Measurements from ENCODE around the gene ZNF618.
A peak's percentile ranks its signal among the peaks of the same experiment; 100 is the strongest.

Gene ZNF618

GRCh38 chr9:114060711-114061110 lies 184.6 kb downstream of the ZNF618 start:
- no peak for DNase-seq (ENCODE audit: low spot score)

- no peak for DNase-seq (ENCODE audit: low spot score)
Observed at GRCh38 chr9:114061292-114061691, 185.2 kb downstream of the ZNF618 start.

GRCh38 chr9:114061830-114062474 lies 185.8 kb downstream of the ZNF618 start:
- no peak for DNase-seq (ENCODE audit: low spot score)

GRCh38 chr9:114065304-114065703 lies 189.2 kb downstream of the ZNF618 start:
- no peak for DNase-seq (ENCODE audit: low spot score)

GRCh38 chr9:114069476-114070187 lies 193.5 kb downstream of the ZNF618 start:
- no peak for DNase-seq (ENCODE audit: low spot score)

- DNase-seq (ENCODE audit: low spot score): no peak
Observed at GRCh38 chr9:114070188-114071103, 194.3 kb downstream of the ZNF618 start.

- DNase-seq (ENCODE audit: low spot score): no peak
Observed at GRCh38 chr9:114071197-114071795, 195.2 kb downstream of the ZNF618 start.

DNA sequence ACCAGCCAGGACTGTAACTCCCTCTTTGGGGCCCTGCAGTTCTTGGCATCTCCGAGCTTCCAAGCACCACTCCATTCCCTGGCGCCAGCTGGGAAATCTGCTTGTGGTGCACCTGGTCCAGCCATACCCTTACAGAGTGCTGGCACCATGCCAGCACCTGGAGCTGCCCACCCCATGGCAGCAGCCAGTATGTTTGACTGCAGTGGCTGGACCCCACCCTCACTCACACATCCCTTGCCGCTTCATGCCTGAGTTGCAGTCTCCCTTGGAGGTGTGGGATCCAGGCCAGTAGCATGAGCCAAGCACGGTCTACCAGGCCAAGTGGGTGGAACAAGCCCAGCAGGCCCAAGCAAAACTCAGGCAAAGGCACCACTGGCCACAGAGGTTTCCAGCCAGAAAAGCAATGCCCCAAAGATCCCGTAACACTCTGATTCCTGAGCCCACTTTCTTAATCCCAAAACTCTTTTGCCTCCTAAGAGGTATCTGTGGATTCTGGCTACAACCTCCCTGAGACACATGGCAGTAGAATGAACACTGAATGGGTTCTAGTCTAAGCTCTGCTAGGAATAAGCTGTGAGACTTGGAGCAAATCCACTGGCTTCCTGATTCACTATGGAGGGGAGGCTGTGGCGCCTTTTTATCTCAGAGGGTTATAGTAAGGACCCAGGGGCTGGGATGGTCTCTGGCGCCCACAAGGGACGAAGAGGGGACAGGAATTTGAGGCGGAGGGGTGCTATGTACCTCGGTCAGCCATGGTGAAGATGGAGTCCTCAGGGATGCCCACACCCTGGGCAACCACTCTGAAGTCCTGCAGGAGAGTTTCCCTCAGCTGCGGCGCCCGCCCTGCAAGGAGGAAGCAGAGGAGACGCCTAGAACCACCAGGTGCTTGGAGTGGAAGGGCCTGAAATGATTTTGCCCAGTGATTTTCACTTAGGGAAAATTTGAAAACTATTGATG lies 196.4 kb downstream of the ZNF618 start:
- peak; percentile 7 for DNase-seq (ENCODE audit: low spot score)

- no peak for DNase-seq (ENCODE audit: low spot score)
Observed at GRCh38 chr9:114075602-114076001, 199.5 kb downstream of the ZNF618 start.

DNA sequence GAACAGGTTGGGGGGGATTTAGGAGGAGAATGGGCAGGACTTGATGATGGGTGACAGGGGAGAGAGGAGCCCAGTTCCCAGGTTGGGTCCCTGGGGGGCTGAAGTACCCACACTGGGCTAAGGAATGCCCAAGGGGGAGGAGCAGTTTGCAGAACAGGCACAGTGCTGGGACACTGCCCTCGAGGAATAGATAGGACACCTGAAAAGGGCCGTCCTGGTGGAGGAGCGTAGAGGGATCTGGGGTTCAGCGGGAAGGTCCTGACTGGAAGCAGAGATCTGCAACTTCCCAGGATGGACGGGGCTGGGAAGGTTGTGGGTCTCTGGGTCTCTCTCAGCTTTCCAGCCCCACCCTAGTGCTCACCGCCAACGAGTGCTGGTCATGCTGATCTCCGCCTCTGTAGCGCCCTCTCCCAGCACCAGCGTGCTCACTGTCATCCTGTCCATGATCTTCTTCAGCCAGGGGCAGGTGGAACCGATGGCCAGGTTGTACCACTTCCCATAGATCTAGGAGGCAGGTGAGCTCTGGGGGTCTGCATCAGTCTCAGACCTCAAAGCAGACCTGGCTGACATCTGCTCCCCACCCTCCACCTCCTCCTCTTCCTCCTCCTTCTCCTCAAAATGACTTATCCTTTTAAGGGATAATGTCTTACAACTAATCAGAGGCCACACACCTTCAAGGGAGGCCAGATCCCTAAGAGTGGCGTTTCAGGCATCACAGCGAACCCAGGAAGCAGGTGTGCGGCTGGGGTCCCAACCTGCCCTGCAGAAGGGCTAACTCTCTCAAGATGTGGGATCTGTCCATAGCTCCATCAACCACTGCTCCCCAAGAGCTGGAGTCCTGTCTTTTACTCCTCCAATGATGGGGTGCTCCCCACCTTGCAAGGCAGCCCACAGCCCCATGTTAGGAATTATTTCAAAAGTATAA lies 200.4 kb downstream of the ZNF618 start:
- DNase-seq (ENCODE audit: low spot score): no peak

DNA sequence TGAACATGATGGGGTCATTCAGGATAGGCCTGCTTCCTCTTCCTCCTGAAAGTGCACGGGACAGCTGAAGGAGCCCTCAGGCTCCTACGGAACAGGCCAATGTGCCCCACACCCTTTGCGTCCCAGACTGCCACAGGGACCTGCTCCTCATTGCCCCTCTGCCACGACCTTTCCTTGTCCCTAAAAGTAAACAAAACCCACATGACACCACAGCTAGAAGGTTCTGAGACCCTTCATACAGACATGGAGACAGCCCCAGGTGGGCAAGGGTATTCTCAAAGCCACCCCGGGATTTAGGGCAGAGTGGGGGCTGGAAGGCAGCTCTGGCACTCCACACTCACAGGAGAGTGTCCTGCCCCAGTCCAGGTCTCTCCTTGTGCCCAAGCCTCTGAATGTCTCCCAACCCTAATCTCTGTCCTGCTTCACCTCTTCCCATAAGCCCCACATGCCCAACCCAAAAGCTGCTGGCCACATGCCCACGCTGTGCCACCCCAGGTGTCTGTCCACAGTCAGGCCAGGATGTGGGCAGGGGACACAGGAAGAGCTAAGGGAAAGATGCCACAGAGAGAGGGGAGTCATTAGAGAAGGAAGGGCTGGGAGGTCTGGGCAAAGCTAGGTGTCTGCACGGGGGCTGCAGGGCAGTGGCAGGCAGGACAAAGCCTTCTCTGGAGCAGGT lies 201.2 kb downstream of the ZNF618 start:
- DNase-seq (ENCODE audit: low spot score): no peak

GRCh38 chr9:114078021-114078780 lies 202.1 kb downstream of the ZNF618 start, which contains the start of gene AMBP:
Gene AMBP (minus strand): TSS chr9:114078300. CDS start chr9:114078209, 91 bp downstream.
- no peak for DNase-seq (ENCODE audit: low spot score)

- no peak for DNase-seq (ENCODE audit: low spot score)
Observed at GRCh38 chr9:114078781-114079156, 202.7 kb downstream of the ZNF618 start.

GRCh38 chr9:114080195-114080772 lies 204.2 kb downstream of the ZNF618 start:
- DNase-seq (ENCODE audit: low spot score): no peak

- no peak for DNase-seq (ENCODE audit: low spot score)
Observed at GRCh38 chr9:114080773-114081440, 204.8 kb downstream of the ZNF618 start.

DNA sequence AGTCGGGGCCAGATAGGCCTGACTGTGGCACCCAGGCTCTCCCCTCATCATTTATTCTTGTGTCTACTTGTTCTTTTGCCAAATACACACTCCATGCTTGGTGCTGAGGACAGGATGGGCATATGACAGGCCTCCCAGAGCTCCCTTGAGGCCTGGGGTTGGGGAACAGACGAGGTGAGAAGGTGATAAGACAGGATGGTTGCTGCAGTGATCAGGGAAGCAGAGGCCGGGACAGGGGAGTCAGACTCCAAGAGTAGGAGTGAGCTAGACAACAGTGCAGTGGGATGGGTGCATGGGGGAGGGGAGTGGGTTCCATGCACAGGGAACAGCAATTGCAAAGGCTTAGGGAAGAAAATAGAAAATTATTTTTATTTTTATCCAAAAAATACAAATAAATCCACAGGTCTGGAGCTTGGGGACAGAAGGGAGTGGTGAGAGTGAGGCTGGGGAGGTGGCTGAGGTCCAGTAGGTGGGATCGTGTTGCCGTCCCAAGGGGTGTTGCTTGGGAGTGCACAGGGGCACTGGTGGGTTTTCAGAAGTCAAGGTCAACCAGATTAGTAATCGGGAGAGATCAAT lies 205.4 kb downstream of the ZNF618 start:
- no peak for DNase-seq (ENCODE audit: low spot score)

Measured in pons (tissue), 1 donor.